Activated CD4-positive, alpha-beta T cell treated with anti-CD3 and anti-CD28 coated beads, Interleukin-2, Interleukin-4, amounts not matched to agents 100 ng/mL and 50 ng/mL, durations not matched to agents 16 hours and 8 hours (primary cell): Measurements from ENCODE around the gene PTGS1.
"Not testable (repeated sequence)": the region's sequence is repeated elsewhere in the genome, so short reads cannot be mapped to it uniquely, and the experiment has no call there.

Source experiments
- DNase-seq: peaks from one replicate; pipeline ENCODE4 v3.0.0-alpha.2; 2020; ENCODE audit warnings: low spot score

Gene PTGS1

DNA sequence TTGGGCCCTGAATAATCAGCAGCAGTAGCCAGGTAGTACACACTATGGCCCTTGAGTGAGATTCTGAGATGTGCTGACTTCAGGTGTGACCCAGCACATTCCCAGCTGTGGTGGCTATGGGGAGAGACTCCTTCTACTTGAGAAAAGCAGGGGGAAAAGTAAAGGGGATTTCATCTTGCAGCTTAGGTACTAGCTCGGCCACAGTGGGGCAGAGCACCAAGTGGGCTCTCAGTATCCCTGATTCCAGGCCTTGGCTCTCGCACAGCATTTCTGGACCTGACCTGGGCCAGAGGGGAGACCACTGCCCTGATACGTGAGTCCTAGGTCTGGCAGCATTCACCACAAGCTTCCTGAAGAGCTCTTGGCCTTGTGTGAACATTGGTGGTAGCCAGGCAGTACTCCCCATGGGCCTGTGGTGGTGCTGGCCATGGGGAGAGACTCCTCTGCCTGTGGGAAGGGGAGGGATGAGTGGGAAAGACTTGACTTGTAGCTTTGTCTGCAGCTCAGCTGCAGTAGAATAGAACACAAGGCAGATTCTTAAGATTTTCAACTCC lies 27.6 kb downstream of the PTGS1 start:
- no peak for DNase-seq

DNA sequence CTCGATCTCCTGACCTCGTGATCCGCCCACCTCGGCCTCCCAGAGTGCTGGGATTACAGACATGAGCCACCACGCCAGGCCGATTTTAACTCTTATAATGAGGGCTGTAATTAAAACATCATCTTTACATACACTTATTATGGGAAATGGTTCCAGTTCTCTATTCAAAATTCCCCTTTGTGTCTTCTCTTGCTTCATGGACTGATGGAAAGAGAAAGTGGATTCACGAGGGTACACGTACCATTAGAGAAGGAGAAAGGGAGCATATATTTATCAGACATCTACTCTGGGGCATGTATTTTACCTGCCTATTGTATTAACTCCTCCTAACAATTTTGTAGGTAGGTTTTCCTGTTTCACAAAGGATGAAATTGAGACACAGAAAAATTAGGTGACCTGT lies 31.1 kb downstream of the PTGS1 start:
- DNase-seq, result no peak

DNA sequence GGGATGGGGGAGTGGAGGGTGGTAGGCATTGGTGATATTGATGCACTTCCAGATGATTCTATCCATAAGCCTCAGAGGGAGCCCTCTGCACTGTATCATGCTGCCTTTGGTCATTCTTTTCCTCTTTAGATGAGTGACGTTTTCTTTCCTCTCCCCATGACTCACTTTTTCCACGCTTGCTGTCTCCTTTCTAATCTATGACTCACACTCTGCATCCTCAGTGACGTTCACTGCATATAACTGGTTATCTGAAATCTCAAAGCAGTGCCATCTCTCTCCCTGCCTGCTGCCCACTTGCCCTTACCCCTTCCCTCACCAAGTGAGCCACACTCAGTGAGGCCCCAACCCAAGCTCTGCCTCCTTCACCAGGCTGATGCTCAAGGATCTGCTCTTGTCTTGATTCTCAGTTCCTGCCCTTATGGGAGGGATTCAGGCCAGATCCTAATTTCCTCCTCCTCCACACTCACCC lies 31.6 kb downstream of the PTGS1 start:
- DNase-seq, result peak; percentile 75

DNA sequence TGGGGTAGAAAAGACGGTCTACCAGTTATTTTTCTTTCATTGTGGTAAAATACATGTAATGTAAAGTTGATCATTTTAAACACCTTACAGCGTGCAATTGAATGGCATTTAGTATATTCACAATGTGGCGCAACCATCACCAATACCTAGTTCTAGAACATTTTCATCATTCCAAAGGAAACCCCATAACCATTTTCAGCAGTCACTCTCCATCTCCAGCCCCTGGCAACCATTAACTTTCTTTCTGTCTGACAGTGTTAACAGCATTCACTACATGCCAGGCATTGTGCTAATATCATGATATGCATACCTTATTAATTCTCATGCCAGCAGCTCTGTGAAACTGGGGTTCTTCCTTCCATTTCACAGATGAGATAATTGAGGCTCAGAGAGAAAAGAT lies 32.0 kb downstream of the PTGS1 start:
- DNase-seq, result no peak

DNA sequence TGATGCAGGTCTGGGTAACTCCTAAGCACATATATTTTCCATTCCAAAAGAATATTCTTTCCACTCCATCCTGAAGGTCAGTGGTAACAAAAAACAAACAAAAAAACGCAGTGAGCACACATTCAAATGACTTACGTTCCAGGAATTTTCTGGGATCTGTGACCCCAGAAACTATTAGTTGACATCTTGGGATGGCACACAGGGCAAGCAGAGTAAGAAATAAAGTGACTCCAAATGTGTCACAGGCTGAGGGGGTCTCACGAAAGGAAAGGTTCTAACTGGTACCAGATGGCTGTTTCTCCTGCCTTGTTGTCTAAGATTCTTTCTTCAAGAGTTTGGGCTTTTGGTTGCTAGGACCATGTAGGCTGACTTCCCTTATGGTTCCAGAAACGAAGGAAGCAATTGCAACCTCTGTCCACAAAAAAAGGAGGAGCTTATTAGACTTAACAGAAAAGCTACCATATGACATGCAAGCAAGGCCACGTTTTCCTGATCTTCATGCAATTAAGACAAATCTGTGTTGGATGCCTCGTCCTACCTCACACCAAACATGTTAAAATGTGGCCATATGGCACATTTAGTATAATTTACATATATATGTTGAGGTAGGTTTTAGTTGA lies 32.7 kb downstream of the PTGS1 start:
- no peak for DNase-seq

DNA sequence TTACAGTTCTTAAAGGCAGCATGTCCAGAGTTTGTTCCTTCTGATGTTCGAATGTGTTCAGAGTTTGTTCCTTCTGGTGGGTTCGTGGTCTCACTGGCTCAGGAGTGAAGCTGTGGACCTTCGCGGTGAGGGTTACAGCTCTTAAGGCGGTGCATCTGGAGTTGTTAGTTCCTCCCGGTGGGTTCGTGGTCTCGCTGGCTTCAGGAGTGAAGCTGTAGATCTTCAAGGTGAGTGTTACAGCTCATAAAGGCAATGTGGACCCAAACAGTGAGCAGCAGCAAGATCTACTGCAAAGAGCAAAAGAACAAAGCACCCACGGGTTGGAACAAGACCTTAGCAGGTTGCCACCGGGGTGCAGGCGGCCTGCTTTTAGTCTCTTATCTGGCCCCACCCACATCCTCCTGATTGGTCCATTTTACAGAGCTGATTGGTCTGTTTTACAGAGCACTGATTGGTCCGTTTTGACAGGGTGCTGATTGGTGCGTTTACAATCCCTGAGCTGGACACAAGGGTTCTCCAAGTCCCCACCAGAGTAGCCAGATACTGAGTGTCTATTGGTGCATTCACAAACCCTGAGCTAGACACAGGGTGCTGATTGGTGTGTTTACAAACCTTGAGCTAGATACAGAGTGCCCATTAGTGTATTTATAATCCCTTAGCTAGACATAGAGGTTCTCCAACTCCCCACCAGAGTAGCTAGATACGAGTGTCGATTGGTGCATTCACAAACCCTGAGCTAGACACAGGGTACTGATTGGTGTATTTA lies 34.7 kb downstream of the PTGS1 start:
- DNase-seq, result not testable (repeated sequence)

DNA sequence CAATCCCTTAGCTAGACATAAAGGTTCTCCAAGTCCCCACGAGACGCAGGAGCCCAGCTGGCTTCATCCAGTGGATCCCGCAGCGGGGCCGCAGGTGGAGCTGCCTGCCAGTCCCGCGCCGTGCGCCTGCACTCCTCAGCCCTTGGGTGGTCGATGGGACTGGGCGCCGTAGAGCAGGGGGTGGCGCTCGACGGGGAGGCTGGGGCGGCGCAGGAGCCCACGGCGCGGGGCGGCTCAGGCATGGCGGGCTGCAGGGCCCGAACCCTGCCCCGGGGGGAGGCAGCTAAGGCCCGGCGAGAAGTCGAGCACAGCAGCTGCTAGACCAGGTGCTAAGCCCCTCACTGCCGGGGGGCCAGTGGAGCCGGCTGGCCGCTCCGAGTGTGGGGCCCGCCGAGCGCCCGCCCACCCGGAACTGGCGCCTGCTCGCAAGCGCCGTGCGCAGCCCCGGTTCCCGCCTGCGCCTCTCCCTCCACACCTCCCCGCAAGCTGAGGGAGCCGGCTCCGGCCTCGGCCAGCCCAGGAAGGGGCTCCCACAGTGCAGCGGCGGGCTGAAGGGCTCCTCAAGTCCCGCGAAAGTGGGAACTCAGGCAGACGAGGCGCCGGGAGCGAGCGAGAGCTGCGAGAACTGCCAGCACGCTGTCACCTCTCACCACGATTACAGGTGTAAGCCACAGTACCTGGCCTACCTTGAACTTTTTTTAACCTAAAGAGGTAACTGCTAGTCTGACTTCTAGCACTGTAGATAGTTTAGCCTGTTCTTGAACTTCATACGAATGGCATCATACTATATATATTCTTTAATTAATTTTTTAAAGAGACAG lies 35.5 kb downstream of the PTGS1 start:
- no peak for DNase-seq

DNA sequence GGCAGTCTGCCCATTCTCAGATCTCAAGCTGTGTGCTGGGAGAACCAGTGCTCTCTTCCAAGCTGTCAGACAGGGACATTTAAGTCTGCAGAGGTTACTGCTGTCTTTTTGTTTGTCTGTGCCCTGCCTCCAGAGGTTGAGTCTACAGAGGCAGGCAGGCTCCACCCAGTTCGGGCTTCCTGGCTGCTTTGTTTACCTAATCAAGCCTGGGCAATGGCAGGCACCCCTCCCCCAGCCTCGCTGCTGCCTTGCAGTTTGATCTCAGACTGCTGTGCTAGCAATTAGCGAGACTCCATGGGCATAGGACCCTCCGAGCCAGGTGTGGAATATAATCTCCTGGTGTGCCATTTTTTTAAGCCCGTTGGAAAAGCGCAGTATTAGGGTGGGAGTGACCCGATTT lies 43.3 kb downstream of the PTGS1 start:
- DNase-seq, result not testable (repeated sequence)

DNA sequence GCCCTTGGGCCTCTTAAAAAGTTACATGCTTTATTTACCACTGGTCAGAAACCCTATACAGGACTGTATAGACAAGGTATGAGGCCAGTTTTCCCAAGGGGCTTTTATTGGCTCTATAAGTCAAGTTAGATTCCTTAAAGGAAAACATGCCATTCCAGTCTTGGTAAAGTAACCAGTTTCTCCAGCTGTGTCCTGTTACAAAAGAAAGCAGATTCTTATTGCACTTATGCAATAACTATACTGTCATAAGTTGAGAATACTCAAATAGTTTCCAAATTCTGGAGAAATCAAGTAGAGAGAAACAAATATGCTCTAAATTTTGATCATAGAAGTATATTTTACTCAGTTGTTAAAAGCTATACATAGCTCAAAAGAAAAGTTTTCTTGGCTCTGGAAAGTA lies 47.2 kb downstream of the PTGS1 start:
- no peak for DNase-seq

DNA sequence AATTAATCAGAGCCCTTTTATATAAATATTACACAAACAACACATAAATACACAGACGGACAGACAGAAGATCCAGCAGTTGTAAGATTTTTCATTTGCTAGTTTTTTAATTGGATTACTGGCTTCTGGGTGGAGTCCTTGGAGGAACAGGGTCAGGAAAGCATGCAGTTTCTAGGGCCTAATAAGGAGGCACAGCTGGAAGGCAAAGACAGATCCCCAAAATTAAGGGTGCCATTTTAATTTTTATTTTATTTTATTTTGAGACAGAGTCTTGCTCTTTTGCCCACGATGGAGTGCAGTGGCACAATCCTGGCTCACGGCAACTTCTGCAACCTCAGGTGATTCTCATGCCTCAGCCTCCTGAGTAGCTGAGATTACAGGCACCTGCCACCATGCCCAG lies 49.5 kb downstream of the PTGS1 start:
- no peak for DNase-seq

DNA sequence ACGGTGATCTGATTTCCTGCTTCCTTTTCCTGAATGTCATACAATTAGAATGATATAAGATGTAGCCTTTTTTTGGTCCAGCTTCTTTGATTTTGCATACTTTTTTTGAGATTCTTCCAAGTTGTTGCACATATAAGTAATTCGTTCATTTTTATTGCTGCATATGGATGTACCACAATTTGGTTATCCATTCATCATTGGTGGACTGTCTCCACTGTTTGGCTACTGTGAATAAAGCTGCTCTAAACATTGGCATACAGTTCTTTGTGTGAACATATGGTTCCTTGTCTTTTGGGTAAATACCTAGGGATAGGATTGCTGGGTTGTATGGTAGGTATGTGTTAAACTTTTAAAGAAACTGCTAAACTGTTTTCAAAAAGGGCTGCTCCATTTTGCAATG lies 54.3 kb downstream of the PTGS1 start:
- no peak for DNase-seq

DNA sequence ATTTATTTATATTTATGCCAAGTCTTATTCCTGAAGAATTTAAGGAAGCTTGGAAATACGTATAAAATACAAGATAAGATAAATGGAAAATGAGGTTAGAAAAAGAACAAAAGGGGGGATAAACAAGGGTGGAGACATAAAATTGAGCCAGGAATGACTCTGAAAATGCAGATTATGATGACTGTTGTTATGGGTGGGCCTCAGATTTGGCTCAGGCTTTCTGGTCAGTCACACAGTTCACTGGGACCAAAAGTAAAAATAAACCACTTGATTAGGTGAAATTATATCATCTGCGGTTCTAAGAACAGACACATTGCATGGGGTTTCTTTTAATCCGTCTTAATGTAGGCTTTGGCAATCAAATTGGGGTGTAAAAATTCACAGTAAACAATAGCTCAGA lies 55.9 kb downstream of the PTGS1 start:
- DNase-seq, result no peak

DNA sequence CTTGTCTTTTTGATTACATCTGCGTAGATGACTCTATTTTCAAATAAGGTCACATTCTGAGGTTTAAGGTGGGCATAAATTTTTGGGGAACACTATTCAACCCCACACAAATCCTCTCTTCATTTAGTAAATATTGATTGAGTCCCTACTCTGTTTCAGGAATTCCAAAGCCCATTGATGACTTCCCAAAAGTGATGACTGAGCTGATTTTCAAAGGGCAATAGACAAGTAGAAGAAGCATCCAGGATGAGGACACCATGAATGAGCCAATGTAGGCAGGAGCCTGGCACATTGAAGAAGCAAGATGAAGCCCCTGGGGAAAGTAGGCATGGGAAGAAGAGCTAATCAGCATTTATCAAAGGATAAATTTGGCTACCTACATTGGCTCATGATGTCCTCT lies 71.7 kb downstream of the PTGS1 start:
- DNase-seq, result no peak

DNA sequence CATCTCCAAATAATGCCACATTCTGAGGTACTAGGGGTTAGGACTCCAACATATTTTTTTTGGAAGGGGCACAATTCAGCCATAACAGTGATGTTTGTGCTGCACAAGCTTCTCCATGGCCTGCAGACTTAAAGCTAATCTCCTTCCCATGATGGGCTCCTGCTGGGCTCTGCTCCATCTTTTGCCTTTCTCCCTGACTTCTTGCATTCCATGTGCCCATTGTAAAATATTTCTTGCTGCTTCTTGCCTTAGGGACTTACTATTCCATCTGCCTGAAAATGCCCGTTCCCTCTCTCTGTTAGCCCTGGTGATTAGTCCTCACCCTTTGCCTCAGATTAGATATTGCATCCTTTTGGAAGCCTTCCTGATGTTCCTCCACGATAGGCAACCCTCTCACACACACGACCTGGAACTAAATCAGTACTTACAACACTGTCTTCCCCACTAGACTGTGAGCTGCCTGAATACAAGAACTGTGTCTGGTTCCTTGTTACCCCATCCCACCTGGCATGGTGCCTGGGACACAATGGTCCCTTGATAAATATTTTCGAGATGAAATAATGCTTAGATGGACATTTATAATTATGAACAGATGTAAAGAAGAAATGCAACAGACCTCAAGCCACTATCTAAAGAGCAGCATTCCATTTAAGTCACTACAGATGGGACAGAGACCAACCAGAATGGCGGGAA lies 73.4 kb downstream of the PTGS1 start:
- DNase-seq, result no peak
